ENCODE data around the gene PHF20.
"Not testable (repeated sequence)": the region's sequence is repeated elsewhere in the genome, so short reads cannot be mapped to it uniquely, and the experiment has no call there.

Gene PHF20

DNA sequence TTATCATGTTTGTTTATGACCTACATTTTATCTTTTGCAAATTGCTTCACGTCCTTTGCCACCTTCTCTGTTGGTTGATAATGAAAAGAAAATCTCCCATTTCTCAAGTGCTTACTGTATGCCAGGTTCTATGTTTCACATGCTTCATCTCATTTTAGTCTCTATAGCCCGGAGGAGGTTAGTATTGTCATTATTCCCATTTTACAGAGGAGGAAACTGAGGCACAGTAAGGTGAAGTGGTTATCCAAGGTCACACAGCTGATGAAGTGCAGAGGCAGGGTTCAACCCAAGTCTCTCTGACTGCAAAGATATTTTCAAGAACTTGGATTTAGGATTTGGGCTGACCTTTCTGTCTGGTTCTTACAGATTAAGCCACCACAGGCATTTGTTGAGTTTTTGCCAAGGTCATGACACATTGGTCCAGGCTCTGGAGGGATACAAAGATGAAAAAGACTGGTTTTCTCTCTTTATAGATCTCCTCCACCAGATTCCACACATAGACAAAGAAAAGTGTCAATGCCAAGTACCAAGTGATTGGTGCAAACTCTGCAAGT lies 217.2 kb downstream of the PHF20 start:
- no peak for DNase-seq

DNA sequence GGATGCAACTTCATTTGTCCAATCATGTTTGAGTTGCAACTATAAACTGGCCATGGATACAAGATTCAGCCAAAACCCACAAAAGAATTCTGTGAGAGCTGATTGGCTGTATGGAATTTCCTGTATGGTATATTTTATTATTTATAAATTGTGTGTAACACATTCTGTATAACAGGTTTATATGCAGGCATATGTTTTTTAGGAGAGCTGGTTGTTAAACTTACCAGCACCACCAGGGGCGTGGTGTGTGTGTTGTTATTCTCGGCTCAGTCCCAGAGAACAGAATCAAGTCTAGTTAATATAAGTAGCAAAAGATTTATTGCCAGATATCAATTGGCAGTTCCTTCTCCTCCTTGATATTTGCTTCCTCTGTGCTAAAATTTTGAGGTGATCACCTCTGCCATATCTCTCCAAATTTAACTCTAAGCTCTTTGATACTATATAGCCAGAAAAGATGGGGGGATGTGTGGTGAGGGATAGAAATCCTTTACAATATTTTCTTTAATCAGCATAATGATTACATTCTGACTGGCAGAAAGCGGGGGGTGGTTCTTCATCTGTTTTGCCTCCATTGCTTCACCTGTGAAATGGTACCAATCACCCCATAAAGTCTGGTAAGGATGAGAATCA lies 219.4 kb downstream of the PHF20 start:
- DNase-seq, result no peak

DNA sequence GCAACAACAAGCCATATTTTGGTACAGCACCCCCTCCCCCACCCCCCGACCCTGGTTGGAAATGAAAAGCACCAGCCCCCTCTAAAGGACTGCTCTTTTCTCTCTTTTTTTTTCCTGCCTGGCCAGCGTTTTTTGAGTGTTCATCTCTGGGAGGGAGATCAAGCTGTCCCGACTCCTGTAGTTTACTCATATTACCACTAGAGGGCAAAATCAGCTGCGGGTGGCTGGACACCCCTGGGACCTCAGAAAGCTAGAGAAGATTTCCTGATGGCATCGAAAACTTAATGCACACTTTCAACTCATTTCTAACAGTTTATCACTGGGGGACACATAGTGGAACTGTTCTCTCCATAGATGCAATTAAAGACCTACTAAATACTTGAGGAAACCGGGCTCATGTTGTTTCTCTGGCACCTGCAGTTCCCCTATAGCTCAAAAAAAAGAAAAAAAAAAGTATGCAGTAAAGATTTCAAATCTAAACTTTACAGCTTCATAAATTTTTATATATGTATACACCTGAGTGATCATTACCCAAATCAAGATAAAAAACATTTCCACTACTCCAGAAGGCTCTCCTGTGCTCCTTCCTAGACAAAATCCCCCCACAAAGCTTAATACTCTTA lies 221.0 kb downstream of the PHF20 start:
- DNase-seq, result peak; percentile 59

DNA sequence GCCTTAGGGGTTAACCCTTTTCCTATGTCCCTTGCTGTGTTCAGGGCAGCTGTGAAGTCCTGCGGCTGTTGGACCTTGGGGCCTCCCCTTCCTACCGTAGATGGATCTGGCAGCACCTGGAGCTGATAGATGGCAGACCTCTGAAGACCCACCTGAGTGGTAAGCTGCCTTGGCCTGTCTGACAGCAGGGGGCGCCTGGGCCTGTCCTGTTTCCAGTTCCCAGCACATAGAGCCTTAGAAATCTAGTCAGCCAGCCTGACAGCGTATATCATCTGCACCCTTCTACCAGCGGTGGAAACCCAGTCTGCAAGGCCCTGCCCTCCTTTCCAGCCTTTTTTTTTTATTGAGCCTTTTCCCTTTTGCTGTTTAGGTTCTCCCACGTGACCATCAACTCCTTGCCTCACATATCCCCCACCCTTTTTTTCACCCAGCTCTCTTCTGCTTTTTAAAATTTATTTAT lies 223.2 kb downstream of the PHF20 start:
- DNase-seq, result peak; percentile 34

DNA sequence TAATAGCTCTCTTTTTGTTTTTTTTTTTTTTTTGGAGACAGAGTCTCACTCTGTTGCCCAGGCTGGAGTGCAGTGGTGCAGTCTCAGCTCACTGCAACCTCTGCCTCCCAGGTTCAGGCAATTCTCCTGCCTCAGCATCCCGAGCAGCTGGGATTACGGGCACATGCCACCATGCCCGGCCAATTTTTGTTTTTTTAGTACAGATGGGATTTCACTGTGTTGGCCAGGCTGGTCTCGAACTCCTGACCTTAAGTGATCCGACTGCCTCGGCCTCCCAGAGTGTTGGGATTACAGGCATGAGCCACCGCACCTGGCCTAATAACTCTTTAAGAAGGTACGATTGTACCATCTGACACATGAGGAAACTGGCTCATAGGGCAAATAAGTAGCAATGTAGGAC lies 224.7 kb downstream of the PHF20 start:
- not testable (repeated sequence) for DNase-seq

Measured in DMS79 treated with DMSO at 0.1 percent for 48 hours (cell line).